GM04504 (cell line): ENCODE data around the gene ARID5B.
A peak's percentile ranks its signal among the peaks of the same experiment; 100 is the strongest.
"Not testable (repeated sequence)": the region's sequence is repeated elsewhere in the genome, so short reads cannot be mapped to it uniquely, and the experiment has no call there.

Experiments
- DNase-seq: peaks from one replicate; pipeline ENCODE4 v3.0.0-alpha.2; 2012; ENCODE audit warnings: low read depth

ARID5B gene

GRCh38 chr10:61900829-61901792 lies at the start of gene ARID5B:
Gene ARID5B (plus strand): TSS chr10:61901699. CDS start chr10:61901710, 11 bp downstream.
- no peak for DNase-seq

- no peak for DNase-seq
Measured at GRCh38 chr10:61852261-61852660, 49.2 kb upstream of the ARID5B start.

- DNase-seq = no peak
Measured at GRCh38 chr10:61855771-61856170, 45.7 kb upstream of the ARID5B start.

- DNase-seq = no peak
Measured at GRCh38 chr10:61857746-61858145, 43.8 kb upstream of the ARID5B start.

GRCh38 chr10:61859786-61860185 lies 41.7 kb upstream of the ARID5B start:
- no peak for DNase-seq

- no peak for DNase-seq
Measured at GRCh38 chr10:61860964-61861758, 40.3 kb upstream of the ARID5B start.

GRCh38 chr10:61863981-61864380 lies 37.5 kb upstream of the ARID5B start:
- no peak for DNase-seq

- DNase-seq = no peak
Measured at GRCh38 chr10:61866700-61867368, 34.7 kb upstream of the ARID5B start.

GRCh38 chr10:61867374-61867773 lies 34.1 kb upstream of the ARID5B start:
- not testable (repeated sequence) for DNase-seq

- DNase-seq = not testable (repeated sequence)
Measured at GRCh38 chr10:61867817-61868216, 33.7 kb upstream of the ARID5B start.

- DNase-seq = no peak
Measured at GRCh38 chr10:61869041-61869675, 32.3 kb upstream of the ARID5B start.

GRCh38 chr10:61869774-61870525 lies 31.5 kb upstream of the ARID5B start:
- peak; percentile 23 for DNase-seq

- no peak for DNase-seq
Measured at GRCh38 chr10:61870526-61870895, 31.0 kb upstream of the ARID5B start.

GRCh38 chr10:61871487-61871886 lies 30.0 kb upstream of the ARID5B start:
- DNase-seq = no peak

- no peak for DNase-seq
Measured at GRCh38 chr10:61877887-61878739, 23.4 kb upstream of the ARID5B start.

- no peak for DNase-seq
Measured at GRCh38 chr10:61878740-61879068, 22.8 kb upstream of the ARID5B start.

- DNase-seq = no peak
Measured at GRCh38 chr10:61882621-61883370, 18.7 kb upstream of the ARID5B start.

GRCh38 chr10:61883371-61884025 lies 18.0 kb upstream of the ARID5B start:
- no peak for DNase-seq

- DNase-seq = no peak
Measured at GRCh38 chr10:61887772-61888171, 13.7 kb upstream of the ARID5B start.
